DND-41 (cell line): ENCODE data around the gene SART3.

Experiments
- ATAC-seq: fragments of 200-7000 bp; cut with Tn5 transposase; 3 replicates; pipeline ENCODE4 v1.9.1; 2021; ENCODE audit warnings: low read depth; ENCODE audit not compliant: insufficient read depth
- DNase-seq: peaks from one replicate; pipeline ENCODE4 v3.0.0-alpha.2; 2020
- H2AFZ ChIP-seq: 2 replicates; pipeline ENCODE4 v1.6.0; 2012; ENCODE audit warnings: low read depth, low read length
- H3K27ac ChIP-seq: 2 replicates; pipeline ENCODE4 v1.5.1; 2012; ENCODE audit warnings: low read length, inconsistent platforms
- H3K27me3 ChIP-seq: fragments of 200-600 bp; sonication (generic); 2 replicates; pipeline ENCODE4 v1.6.0; 2012; ENCODE audit warnings: low read length, mild to moderate bottlenecking, inconsistent platforms; ENCODE audit not compliant: insufficient read depth, poor library complexity
- H3K36me3 ChIP-seq: 2 replicates; pipeline ENCODE4 v1.5.1; 2012; ENCODE audit warnings: low read length, inconsistent platforms; ENCODE audit not compliant: insufficient read depth
- H3K4me1 ChIP-seq: 2 replicates; pipeline ENCODE4 v1.5.1; 2012; ENCODE audit warnings: mild to moderate bottlenecking, low read length; ENCODE audit not compliant: insufficient read depth
- H3K4me2 ChIP-seq: 2 replicates; pipeline ENCODE4 v1.6.0; 2012; ENCODE audit warnings: mild to moderate bottlenecking, moderate library complexity, low read length, inconsistent platforms; ENCODE audit not compliant: insufficient read depth
- H3K4me3 ChIP-seq, 2 experiments: fragments of 200-600 bp in 1 of 2; shearing (Covaris generic) in 1 of 2; 2 replicates each; pipeline ENCODE4 v1.5.1; 2012 to 2016; ENCODE audit warnings: inconsistent platforms in 2 of 2, low read length in 2 of 2, mild to moderate bottlenecking in 2 of 2, low read depth in 1 of 2, moderate library complexity in 1 of 2
- H3K79me2 ChIP-seq: 2 replicates; pipeline ENCODE4 v1.6.0; 2012; ENCODE audit warnings: low read length, inconsistent platforms; ENCODE audit not compliant: insufficient read depth
- H3K9ac ChIP-seq: 2 replicates; pipeline ENCODE4 v1.6.0; 2012; ENCODE audit warnings: low read depth, mild to moderate bottlenecking, inconsistent platforms, low read length, moderate library complexity
- H3K9me3 ChIP-seq: 2 replicates; pipeline ENCODE4 v1.5.1; 2012; ENCODE audit warnings: low read length, moderate library complexity, mild to moderate bottlenecking, inconsistent platforms; ENCODE audit not compliant: insufficient read depth, severe bottlenecking
- H4K20me1 ChIP-seq: 2 replicates; pipeline ENCODE4 v1.6.0; 2012; ENCODE audit warnings: low read length; ENCODE audit not compliant: insufficient read depth
- CTCF ChIP-seq: IDR thresholded peaks from 2 replicates; pipeline ENCODE4 v1.5.1; 2012; ENCODE audit warnings: borderline replicate concordance, low read length, moderate library complexity, mild to moderate bottlenecking; ENCODE audit not compliant: poor library complexity, severe bottlenecking; ENCODE audit errors: extremely low read depth
- EZH2 ChIP-seq: IDR thresholded peaks from 3 replicates; pipeline ENCODE4 v1.6.1; 2012; ENCODE audit warnings: borderline replicate concordance, low read depth, mild to moderate bottlenecking, moderate library complexity, low read length, inconsistent platforms; ENCODE audit not compliant: severe bottlenecking

SART3 gene

GRCh38 chr12:108595711-108596647, 35.0 kb upstream of the SART3 start:
- H3K4me3 ChIP-seq: no peak overlapping the region
- no peak overlapping the region for H3K27ac ChIP-seq
- no peak for DNase-seq
- TF ChIP-seq CTCF: no peak
- no peak for TF ChIP-seq EZH2
- no peak for ATAC-seq
- H3K9me3 ChIP-seq: no peaks in the 10 kb centered on the region
- no peaks in the 10 kb centered on the region for H3K4me1 ChIP-seq
- no peaks in the 10 kb centered on the region for H3K36me3 ChIP-seq
- H3K4me2 ChIP-seq: no peak overlapping the region
- no peak overlapping the region for H3K9ac ChIP-seq
- H2AFZ ChIP-seq: no peak overlapping the region
- H3K79me2 ChIP-seq: no peaks in the 10 kb centered on the region
- no peaks in the 10 kb centered on the region for H3K27me3 ChIP-seq
- H4K20me1 ChIP-seq: no peaks in the 10 kb centered on the region

- Histone ChIP-seq H3K9me3 (no peaks in the 10 kb centered on the region), H3K9ac (no peak overlapping the region), H3K4me1 (no peaks in the 10 kb centered on the region), H3K36me3 (no peaks in the 10 kb centered on the region), H3K4me2 (no peak overlapping the region), H4K20me1 (no peaks in the 10 kb centered on the region), H3K27ac (no peak overlapping the region), H3K79me2 (no peaks in the 10 kb centered on the region), H3K27me3 (no peaks in the 10 kb centered on the region), H3K4me3 (no peak overlapping the region), H2AFZ (no peak overlapping the region)
- DNase-seq (no peak), ATAC-seq (no peak)
- TF ChIP-seq CTCF: no peak
- no peak for TF ChIP-seq EZH2
Measured at GRCh38 chr12:108594960-108595710, 34.2 kb upstream of the SART3 start.

- Histone ChIP-seq H3K27ac (no peak overlapping the region), H3K9me3 (no peaks in the 10 kb centered on the region), H2AFZ (no peak overlapping the region), H3K4me2 (no peak overlapping the region), H3K79me2 (no peaks in the 10 kb centered on the region), H4K20me1 (no peaks in the 10 kb centered on the region), H3K27me3 (no peaks in the 10 kb centered on the region), H3K36me3 (no peaks in the 10 kb centered on the region), H3K9ac (no peak overlapping the region), H3K4me1 (no peaks in the 10 kb centered on the region), H3K4me3 (no peak overlapping the region)
- no peak for ATAC-seq
- TF ChIP-seq EZH2 (no peak), CTCF (no peak)
- no peak for DNase-seq
Measured at GRCh38 chr12:108594323-108594903, 33.4 kb upstream of the SART3 start.
